GM12878 (cell line): ENCODE measurements around the gene JHY. TPM values are rescaled to one million over a fixed set of nuclear protein-coding genes. Genes with fewer than 3 reads are reported as not detected.

ENCODE experiments used
- ATAC-seq: fragments of 200-7000 bp; cut with Tn5 transposase; 3 replicates; pipeline ENCODE4 v1.9.1; 2020; ENCODE audit warnings: mild to moderate bottlenecking, moderate library complexity
- BruUV-seq: library from RNA; stranded (reverse); fragments of 400-500 nt; replicated peaks from 2 replicates; lab custom pipeline; 2021; lab: Mats Ljungman, UMichigan
- CTCF ChIA-PET: fragments of 300-600 bp; sonication (Branson Sonifier 250); formaldehyde crosslinking; extraction: SDS; loops from one replicate; lab custom pipeline; 2021; ENCODE audit warnings: inconsistent platforms; lab: Yijun Ruan, JAX
- POLR2A ChIA-PET: fragments of 350-600 bp; formaldehyde crosslinking; extraction: SDS; loops from one replicate; lab custom pipeline; 2021; ENCODE audit warnings: inconsistent platforms; lab: Charles Lee
- RAD21 ChIA-PET: fragments of 300-600 bp; sonication (Branson Sonifier 250); formaldehyde crosslinking; loops from one replicate; lab custom pipeline; 2023; ENCODE audit warnings: antibody characterized with exemption; ENCODE audit not compliant: unreplicated experiment; lab: Charles Lee
- SMC1A ChIA-PET: fragments of 300-600 bp; sonication (Branson Sonifier 250); formaldehyde crosslinking; loops from one replicate; lab custom pipeline; 2023; ENCODE audit not compliant: unreplicated experiment, uncharacterized antibody; lab: Charles Lee
- DNase-seq: peaks from one replicate; pipeline ENCODE4 v3.0.0-alpha.2; 2011; ENCODE audit warnings: low read depth, low spot score
- FAIRE-seq: peaks from 3 replicates; lab custom pipeline; 2011; peaks lifted over from hg19 to GRCh38; lab: Jason Lieb, UNC
- H2AFZ ChIP-seq: 2 replicates; pipeline ENCODE4 v1.6.0; 2011; ENCODE audit warnings: low read depth, low read length, control low read depth; ENCODE audit not compliant: control insufficient read depth
- H3K27ac ChIP-seq: 2 replicates; pipeline ENCODE4 v1.5.1; 2011; ENCODE audit warnings: control low read depth; ENCODE audit not compliant: control insufficient read depth, insufficient read depth
- H3K27me3 ChIP-seq, 2 experiments: replicated peaks in 1 of 2; 2 replicates each; pipeline versions ENCODE4 v1.6.0 to v1.6.1; 2011; ENCODE audit warnings: low read length in 1 of 2; ENCODE audit not compliant: control insufficient read depth in 2 of 2, insufficient read depth in 2 of 2
- H3K36me3 ChIP-seq, 2 experiments: 2 replicates each; pipeline ENCODE4 v1.5.1; 2011; ENCODE audit warnings: low read length in 1 of 2; ENCODE audit not compliant: control insufficient read depth in 2 of 2, insufficient read depth in 2 of 2
- H3K4me1 ChIP-seq: 2 replicates; pipeline ENCODE4 v1.6.1; 2011; ENCODE audit warnings: mild to moderate bottlenecking, low read length, moderate library complexity, mixed read lengths; ENCODE audit not compliant: control insufficient read depth, insufficient read depth
- H3K4me2 ChIP-seq: 2 replicates; pipeline ENCODE4 v1.6.0; 2011; ENCODE audit warnings: control low read depth; ENCODE audit not compliant: control insufficient read depth, insufficient read depth
- H3K4me3 ChIP-seq: fragments of 200-600 bp; sonication (generic); 2 replicates; pipeline ENCODE4 v1.5.1; 2016
- H3K79me2 ChIP-seq: 2 replicates; pipeline ENCODE4 v1.6.0; 2011; ENCODE audit warnings: low read length; ENCODE audit not compliant: control insufficient read depth, insufficient read depth
- H3K9ac ChIP-seq: 2 replicates; pipeline ENCODE4 v1.8.0; 2011; ENCODE audit warnings: low read length, control low read depth, mixed read lengths; ENCODE audit not compliant: control insufficient read depth, insufficient read depth
- H3K9me3 ChIP-seq: replicated peaks from 3 replicates; pipeline ENCODE4 v1.5.1; 2011; ENCODE audit warnings: mild to moderate bottlenecking, low read length; ENCODE audit not compliant: control insufficient read depth, insufficient read depth
- H4K20me1 ChIP-seq: 2 replicates; pipeline ENCODE4 v1.6.0; 2011; ENCODE audit not compliant: control insufficient read depth, insufficient read depth
- BCLAF1 ChIP-seq: fragments of 450-650 bp; IDR thresholded peaks from 2 replicates; pipeline ENCODE4 v1.6.1; 2017; ENCODE audit warnings: antibody characterized with exemption, mild to moderate bottlenecking, moderate library complexity
- CHD2 ChIP-seq: IDR thresholded peaks from 2 replicates; pipeline ENCODE4 v1.6.1; 2011; ENCODE audit warnings: low read depth, low read length, improper control_type of control experiment, borderline replicate concordance
- GATAD2B ChIP-seq: fragments of 450-650 bp; conservative IDR thresholded peaks from 2 replicates; pipeline ENCODE4 v1.6.1; 2017; ENCODE audit warnings: low read depth, mild to moderate bottlenecking, moderate library complexity
- JUND ChIP-seq: IDR thresholded peaks from 2 replicates; pipeline ENCODE4 v1.6.1; 2012; ENCODE audit warnings: low read depth, mild to moderate bottlenecking, low read length, improper control_type of control experiment, moderate library complexity
- SIN3A ChIP-seq: IDR thresholded peaks from 2 replicates; pipeline ENCODE4 v1.6.1; 2012; ENCODE audit warnings: low read depth, low read length, improper control_type of control experiment
- SP1 ChIP-seq: IDR thresholded peaks from one replicate; pipeline ENCODE4 v1.6.1; 2011; ENCODE audit warnings: low read depth, low read length
- in situ Hi-C: fragments of 300-500 bp; cut with MboI; formaldehyde crosslinking; loops from 9 replicates; pipeline ENCODE4 v1.14.3; 2018; ENCODE audit warnings: mixed read lengths
- intact Hi-C: fragments of 100-400 bp; cut with micrococcal nuclease; formaldehyde crosslinking; loops from one replicate; pipeline ENCODE4 v1.14.2; 2022; ENCODE audit not compliant: unreplicated experiment
- polyA plus RNA-seq, 11 experiments: library from polyadenylated mRNA; depleted of rRNA in 4 of 11; unstranded in 6 of 11; stranded (reverse) in 5 of 11; fragments of >200 nt; fragmentation: Nextera tagmentation in 4 of 11; fragmentation: Illumina TruSeq in 1 of 11; extraction: Ambion mirVana in 4 of 11; extraction: Trizol in 1 of 11; gene quantifications; 1 replicate in 1 of 11; 2 replicates in 10 of 11; pipeline versions ENCODE4 v1.2.1 to v1.2.3, GENCODE V29; 2011 to 2016; ENCODE audit warnings: inconsistent platforms in 2 of 11, missing spikeins in 2 of 11, low read depth in 1 of 11
- total RNA-seq, 4 experiments: library from RNA; depleted of rRNA in 3 of 4; stranded (reverse); fragments of >200 nt in 3 of 4; fragmentation: Illumina TruSeq in 1 of 4; extraction: Trizol in 1 of 4; gene quantifications; 2 replicates each; pipeline versions ENCODE4 v1.2.1 to v1.2.3, GENCODE V29; 2013 to 2021
- TF ChIP-seq, protein P1 (sequence below): fragments of 450-650 bp; IDR thresholded peaks from 2 replicates; pipeline ENCODE4 v1.6.1; 2017; ENCODE audit warnings: mild to moderate bottlenecking, moderate library complexity
- TF ChIP-seq, protein P2 (sequence below): IDR thresholded peaks from 2 replicates; pipeline ENCODE4 v1.6.1; 2012; ENCODE audit warnings: low read depth, low read length, improper control_type of control experiment

JHY gene
- total and polyA plus RNA-seq, 10 of the 15 experiments (the other 5 are each of a cell fraction or from before 2014, with no cell fraction given) = 0.90 to 7.1 (median 5.5) TPM

DNA sequence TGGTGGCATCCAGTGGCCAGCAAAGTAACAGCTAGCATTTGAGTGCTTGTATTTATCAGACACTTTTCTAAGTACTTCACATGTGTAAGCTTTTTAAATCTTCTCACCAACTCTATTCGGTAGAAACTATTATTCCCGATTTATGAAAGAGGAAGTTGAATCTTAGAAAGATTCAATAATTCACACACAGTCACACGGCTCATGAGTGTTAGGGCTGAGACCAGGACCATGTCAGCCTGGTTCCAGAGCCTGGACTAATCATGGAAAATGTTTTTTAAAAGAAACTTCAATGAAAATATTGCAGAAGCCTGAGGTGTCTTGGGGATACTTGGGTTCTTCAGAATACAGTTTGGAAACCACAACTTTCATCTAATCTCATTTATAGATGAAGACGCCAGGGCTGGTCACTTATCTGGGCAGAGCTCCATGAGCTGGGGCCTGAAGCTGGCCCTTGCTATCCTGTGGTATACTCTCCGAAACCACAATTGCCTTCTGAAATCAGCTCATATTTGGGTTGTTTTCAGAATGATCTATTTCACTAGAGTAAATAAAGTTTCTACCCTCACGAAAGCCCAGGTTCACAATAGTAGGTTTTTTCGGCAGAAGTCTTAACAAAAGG, 48.6 kb upstream of the JHY start (continued):
- TF ChIP-seq, protein P1, sequence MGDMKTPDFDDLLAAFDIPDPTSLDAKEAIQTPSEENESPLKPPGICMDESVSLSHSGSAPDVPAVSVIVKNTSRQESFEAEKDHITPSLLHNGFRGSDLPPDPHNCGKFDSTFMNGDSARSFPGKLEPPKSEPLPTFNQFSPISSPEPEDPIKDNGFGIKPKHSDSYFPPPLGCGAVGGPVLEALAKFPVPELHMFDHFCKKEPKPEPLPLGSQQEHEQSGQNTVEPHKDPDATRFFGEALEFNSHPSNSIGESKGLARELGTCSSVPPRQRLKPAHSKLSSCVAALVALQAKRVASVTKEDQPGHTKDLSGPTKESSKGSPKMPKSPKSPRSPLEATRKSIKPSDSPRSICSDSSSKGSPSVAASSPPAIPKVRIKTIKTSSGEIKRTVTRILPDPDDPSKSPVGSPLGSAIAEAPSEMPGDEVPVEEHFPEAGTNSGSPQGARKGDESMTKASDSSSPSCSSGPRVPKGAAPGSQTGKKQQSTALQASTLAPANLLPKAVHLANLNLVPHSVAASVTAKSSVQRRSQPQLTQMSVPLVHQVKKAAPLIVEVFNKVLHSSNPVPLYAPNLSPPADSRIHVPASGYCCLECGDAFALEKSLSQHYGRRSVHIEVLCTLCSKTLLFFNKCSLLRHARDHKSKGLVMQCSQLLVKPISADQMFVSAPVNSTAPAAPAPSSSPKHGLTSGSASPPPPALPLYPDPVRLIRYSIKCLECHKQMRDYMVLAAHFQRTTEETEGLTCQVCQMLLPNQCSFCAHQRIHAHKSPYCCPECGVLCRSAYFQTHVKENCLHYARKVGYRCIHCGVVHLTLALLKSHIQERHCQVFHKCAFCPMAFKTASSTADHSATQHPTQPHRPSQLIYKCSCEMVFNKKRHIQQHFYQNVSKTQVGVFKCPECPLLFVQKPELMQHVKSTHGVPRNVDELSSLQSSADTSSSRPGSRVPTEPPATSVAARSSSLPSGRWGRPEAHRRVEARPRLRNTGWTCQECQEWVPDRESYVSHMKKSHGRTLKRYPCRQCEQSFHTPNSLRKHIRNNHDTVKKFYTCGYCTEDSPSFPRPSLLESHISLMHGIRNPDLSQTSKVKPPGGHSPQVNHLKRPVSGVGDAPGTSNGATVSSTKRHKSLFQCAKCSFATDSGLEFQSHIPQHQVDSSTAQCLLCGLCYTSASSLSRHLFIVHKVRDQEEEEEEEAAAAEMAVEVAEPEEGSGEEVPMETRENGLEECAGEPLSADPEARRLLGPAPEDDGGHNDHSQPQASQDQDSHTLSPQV = no peak
- TF ChIP-seq JUND = no peak
- TF ChIP-seq SIN3A = no peak
- no peak for TF ChIP-seq CHD2
- TF ChIP-seq, protein P2, sequence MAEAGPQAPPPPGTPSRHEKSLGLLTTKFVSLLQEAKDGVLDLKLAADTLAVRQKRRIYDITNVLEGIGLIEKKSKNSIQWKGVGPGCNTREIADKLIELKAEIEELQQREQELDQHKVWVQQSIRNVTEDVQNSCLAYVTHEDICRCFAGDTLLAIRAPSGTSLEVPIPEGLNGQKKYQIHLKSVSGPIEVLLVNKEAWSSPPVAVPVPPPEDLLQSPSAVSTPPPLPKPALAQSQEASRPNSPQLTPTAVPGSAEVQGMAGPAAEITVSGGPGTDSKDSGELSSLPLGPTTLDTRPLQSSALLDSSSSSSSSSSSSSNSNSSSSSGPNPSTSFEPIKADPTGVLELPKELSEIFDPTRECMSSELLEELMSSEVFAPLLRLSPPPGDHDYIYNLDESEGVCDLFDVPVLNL = no peak

DNA sequence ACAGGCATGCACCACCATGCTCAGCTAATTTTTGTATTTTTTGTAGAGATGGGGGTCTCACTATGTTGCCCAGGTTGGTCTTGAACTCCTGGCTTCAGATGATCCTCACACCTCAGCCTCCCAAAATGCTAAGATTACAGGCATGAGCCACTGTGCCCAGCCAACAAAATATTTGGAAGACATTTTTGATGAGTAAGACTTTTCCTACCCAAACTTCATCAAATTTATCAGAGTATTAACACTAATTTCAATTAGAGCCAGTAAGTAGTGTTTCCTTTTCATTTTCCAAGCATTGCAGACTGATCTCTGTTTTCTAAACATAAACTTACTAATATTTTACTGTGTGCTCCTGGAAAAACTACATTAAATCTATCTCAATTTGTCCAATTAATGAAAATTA, 45.6 kb upstream of the JHY start:
- H3K9me3 ChIP-seq = no peaks in the 10 kb centered on the region
- CTCF ChIA-PET = interaction anchor here (0.9 to 5.4 kb wide), 7 partner anchors 10 to 73 kb away, joined by 3 to 108 read pairs (median 15); no protein-coding TSS in a partner anchor
- intact Hi-C loops = no loop called here
- SMC1A ChIA-PET = interaction anchor here (1.6 to 5.6 kb wide), 7 partner anchors 12 to 45 kb away, joined by 6 to 138 read pairs (median 26); no protein-coding TSS in a partner anchor
- no peaks in the 10 kb centered on the region for H3K36me3 ChIP-seq
- POLR2A ChIA-PET = interaction anchor here (1.5 kb wide), 1 partner anchor 8 kb away, joined by 6 read pairs; no protein-coding TSS in a partner anchor
- H3K27ac ChIP-seq = no peak overlapping the region
- no peaks in the 10 kb centered on the region for H4K20me1 ChIP-seq
- H3K4me1 ChIP-seq = no peaks in the 10 kb centered on the region
- no peak for TF ChIP-seq BCLAF1
- no peak for TF ChIP-seq SP1
- no peak for TF ChIP-seq GATAD2B
- H3K9ac ChIP-seq = no peak overlapping the region
- RAD21 ChIA-PET = interaction anchor here (1.4 to 5.4 kb wide), 4 partner anchors 12 to 22 kb away, joined by 4 to 74 read pairs (median 13); no protein-coding TSS in a partner anchor
- BruUV-seq = no TSS peak
- no peak overlapping the region for H3K4me3 ChIP-seq
- no peak for FAIRE-seq
- DNase-seq = no peak
- in situ Hi-C loops = no loop called here
- no peak overlapping the region for H3K4me2 ChIP-seq
- ATAC-seq = no peak
- H3K27me3 ChIP-seq = no peaks in the 10 kb centered on the region
- no peak overlapping the region for H2AFZ ChIP-seq
- H3K79me2 ChIP-seq = no peaks in the 10 kb centered on the region
